Hepatocyte (in vitro differentiated cells): ENCODE data around the gene PLS1. TPM values are rescaled to one million over a fixed set of nuclear protein-coding genes. Genes with fewer than 3 reads are reported as not detected.
"Not testable (repeated sequence)": the region's sequence is repeated elsewhere in the genome, so short reads cannot be mapped to it uniquely, and the experiment has no call there.

Experiments used
- DNase-seq: peaks from one replicate; pipeline ENCODE4 v3.0.0-alpha.2; 2016; ENCODE audit warnings: low spot score
- H2AFZ ChIP-seq: fragments of 200-600 bp; sonication (generic); 2 replicates; pipeline ENCODE4 v1.6.0; 2016; ENCODE audit warnings: antibody characterized with exemption, mild to moderate bottlenecking
- H3K27ac ChIP-seq: fragments of 200-600 bp; sonication (generic); 2 replicates; pipeline ENCODE4 v1.5.1; 2016; ENCODE audit warnings: mild to moderate bottlenecking
- H3K27me3 ChIP-seq: fragments of 200-600 bp; sonication (generic); 2 replicates; pipeline ENCODE4 v1.6.1; 2016
- H3K36me3 ChIP-seq: fragments of 200-600 bp; sonication (generic); replicated peaks from 2 replicates; pipeline ENCODE4 v1.5.1; 2016; ENCODE audit warnings: low read depth; ENCODE audit not compliant: insufficient read depth
- H3K4me1 ChIP-seq: fragments of 200-600 bp; sonication (generic); 2 replicates; pipeline ENCODE4 v1.5.1; 2016; ENCODE audit warnings: mild to moderate bottlenecking, moderate library complexity; ENCODE audit not compliant: insufficient read depth
- H3K4me2 ChIP-seq: fragments of 200-600 bp; sonication (generic); 2 replicates; pipeline ENCODE4 v1.6.0; 2016
- H3K4me3 ChIP-seq: fragments of 200-600 bp; sonication (generic); 2 replicates; pipeline ENCODE4 v1.5.1; 2016; ENCODE audit warnings: mild to moderate bottlenecking
- H3K79me2 ChIP-seq: fragments of 200-600 bp; sonication (generic); 2 replicates; pipeline ENCODE4 v1.6.0; 2017; ENCODE audit warnings: mild to moderate bottlenecking
- H3K9me2 ChIP-seq: fragments of 200-600 bp; sonication (generic); replicated peaks from 2 replicates; pipeline ENCODE4 v1.6.0; 2017; ENCODE audit warnings: mild to moderate bottlenecking; ENCODE audit not compliant: insufficient read depth
- H3K9me3 ChIP-seq: fragments of 200-600 bp; sonication (generic); 2 replicates; pipeline ENCODE4 v1.5.1; 2016; ENCODE audit warnings: low read depth, mild to moderate bottlenecking
- H4K20me1 ChIP-seq: fragments of 200-600 bp; sonication (generic); 2 replicates; pipeline ENCODE4 v1.6.0; 2016; ENCODE audit warnings: mild to moderate bottlenecking; ENCODE audit not compliant: insufficient read depth, poor library complexity, severe bottlenecking
- CTCF ChIP-seq: fragments of 200-600 bp; sonication (generic); IDR thresholded peaks from 2 replicates; pipeline ENCODE4 v1.5.1; 2016; ENCODE audit warnings: antibody characterized with exemption, mild to moderate bottlenecking; ENCODE audit not compliant: poor library complexity
- EZH2 ChIP-seq: fragments of 200-600 bp; sonication (generic); IDR thresholded peaks from 2 replicates; pipeline ENCODE4 v1.6.1; 2016; ENCODE audit warnings: antibody characterized with exemption, mild to moderate bottlenecking, borderline replicate concordance
- EZH2phosphoT487 ChIP-seq: fragments of 200-600 bp; sonication (generic); IDR thresholded peaks from one replicate; pipeline ENCODE4 v1.6.1; 2018; ENCODE audit warnings: antibody characterized with exemption, mild to moderate bottlenecking, low read depth, moderate library complexity; ENCODE audit not compliant: unreplicated experiment, severe bottlenecking
- WGBS: methylation state at CpG from one replicate; pipeline ENCODE4 v1.1.6; 2016; ENCODE audit warnings: low lambda C conversion rate; ENCODE audit errors: missing lambda C conversion rate; 5-methylcytosine and 5-hydroxymethylcytosine counted together
- polyA plus RNA-seq: library from polyadenylated mRNA; unstranded; fragments of >200 nt; fragmentation: Nextera tagmentation; extraction: Ambion mirVana; gene quantifications from 2 replicates; pipeline ENCODE4 v1.2.1, GENCODE V29; 2016
- total RNA-seq: library from RNA; depleted of rRNA; stranded (reverse); fragments of >200 nt; gene quantifications from 2 replicates; pipeline ENCODE4 v1.2.3, GENCODE V29; 2014

The PLS1 gene
- total and polyA plus RNA-seq, 2 experiments from 2014 or later = 9.7 to 22.8 TPM

GRCh38 chr3:142601713-142602112 is 5.5 kb downstream of the PLS1 start:
- Histone ChIP-seq H3K4me3 (no peak overlapping the region), H3K9me3 (no peaks in the 10 kb centered on the region), H2AFZ (no peak overlapping the region), H3K9me2 (no peaks in the 10 kb centered on the region), H3K27ac (no peak overlapping the region), H4K20me1 (no peaks in the 10 kb centered on the region), H3K36me3 (no peaks in the 10 kb centered on the region), H3K79me2 (peaks cover 20% of the 10 kb centered on the region), H3K4me2 (no peak overlapping the region), H3K27me3 (no peaks in the 10 kb centered on the region), H3K4me1 (no peaks in the 10 kb centered on the region)
- 81% methylated on average over 4 of the region's 4 CpGs for WGBS
- TF ChIP-seq CTCF (no peak), EZH2 (no peak), EZH2phosphoT487 (no peak)
- DNase-seq = no peak

GRCh38 chr3:142602619-142603385 is 6.6 kb downstream of the PLS1 start:
- H3K79me2 ChIP-seq = peaks cover 18% of the 10 kb centered on the region
- no peak overlapping the region for H3K4me2 ChIP-seq
- no peak for DNase-seq
- no peaks in the 10 kb centered on the region for H3K27me3 ChIP-seq
- H3K36me3 ChIP-seq = no peaks in the 10 kb centered on the region
- 90% methylated on average over 13 of the region's 13 CpGs for WGBS
- no peaks in the 10 kb centered on the region for H4K20me1 ChIP-seq
- H3K27ac ChIP-seq = peak overlapping the region; percentile 0
- no peaks in the 10 kb centered on the region for H3K9me2 ChIP-seq
- no peak overlapping the region for H3K4me3 ChIP-seq
- H3K9me3 ChIP-seq = no peaks in the 10 kb centered on the region
- H3K4me1 ChIP-seq = no peaks in the 10 kb centered on the region
- no peak overlapping the region for H2AFZ ChIP-seq
- TF ChIP-seq EZH2 = no peak
- no peak for TF ChIP-seq CTCF
- no peak for TF ChIP-seq EZH2phosphoT487

- peak overlapping the region; percentile 0 for H3K27ac ChIP-seq
Observed at GRCh38 chr3:142603386-142603705, 7.2 kb downstream of the PLS1 start.

GRCh38 chr3:142604940-142605339 is 8.7 kb downstream of the PLS1 start:
- Histone ChIP-seq H3K4me1 (no peaks in the 10 kb centered on the region), H3K27ac (no peak overlapping the region), H3K9me3 (no peaks in the 10 kb centered on the region), H3K27me3 (no peaks in the 10 kb centered on the region), H4K20me1 (no peaks in the 10 kb centered on the region), H3K4me2 (no peak overlapping the region), H3K36me3 (no peaks in the 10 kb centered on the region), H3K4me3 (no peak overlapping the region), H3K9me2 (no peaks in the 10 kb centered on the region), H3K79me2 (peaks cover 12% of the 10 kb centered on the region), H2AFZ (no peak overlapping the region)
- no peak for TF ChIP-seq CTCF
- TF ChIP-seq EZH2 = no peak
- no peak for TF ChIP-seq EZH2phosphoT487
- no peak for DNase-seq

More at GRCh38 chr3:142603386-142603705, 7.2 kb downstream of the PLS1 start:
- H4K20me1 ChIP-seq, H2AFZ ChIP-seq, H3K4me2 ChIP-seq, DNase-seq, H3K4me1 ChIP-seq, H3K36me3 ChIP-seq, H3K9me3 ChIP-seq, H3K9me2 ChIP-seq, H3K27me3 ChIP-seq, H3K4me3 ChIP-seq: not testable (repeated sequence)
- WGBS = 84% methylated on average over 7 of the region's 7 CpGs
- peaks cover 14% of the 10 kb centered on the region for H3K79me2 ChIP-seq
